Measurements from ENCODE around the gene SPRN.

GRCh38 chr10:133403784-133404183 is 20.6 kb downstream of the SPRN start:
- TF ChIP-seq POLR2A (IDR thresholded peaks at IDR 0.05) (no peak), CTCF (IDR thresholded peaks at IDR 0.05) (no peak)

All from heart left ventricle (tissue), 13 donors.